AG04450 (cell line): ENCODE data around the gene EPHA5. TPM values are rescaled to one million over a fixed set of nuclear protein-coding genes. Genes with fewer than 3 reads are reported as not detected.

Experiments used
- CTCF ChIA-PET: fragments of 300-600, 350-600 bp; formaldehyde crosslinking; extraction: SDS; loops from one replicate; lab custom pipeline; 2022; ENCODE audit warnings: antibody characterized with exemption, inconsistent platforms; lab: Charles Lee
- POLR2A ChIA-PET: fragments of 350-600 bp; formaldehyde crosslinking; extraction: SDS; loops from one replicate; lab custom pipeline; 2021; ENCODE audit warnings: antibody characterized with exemption, inconsistent platforms; lab: Yijun Ruan, JAX
- DNase-seq: peaks from one replicate; pipeline ENCODE4 v3.0.0-alpha.2; 2011; ENCODE audit warnings: low read depth, low spot score
- H3K27ac ChIP-seq: one replicate; pipeline ENCODE4 v1.5.1; 2012; ENCODE audit warnings: low read depth, low read length, control low read depth
- H3K27me3 ChIP-seq: one replicate; pipeline ENCODE4 v1.6.0; 2012; ENCODE audit warnings: low read length; ENCODE audit not compliant: control insufficient read depth, insufficient read depth
- H3K4me3 ChIP-seq: 2 replicates; pipeline ENCODE4 v1.5.1; 2011; ENCODE audit warnings: mild to moderate bottlenecking, low read depth, low read length, control low read depth
- H3K9me3 ChIP-seq: 2 replicates; pipeline ENCODE4 v1.5.1; 2012; ENCODE audit warnings: low read length; ENCODE audit not compliant: control insufficient read depth, insufficient read depth
- polyA plus RNA-seq: library from polyadenylated mRNA; depleted of rRNA; stranded (reverse); fragments of >200 nt; gene quantifications from 2 replicates; pipeline ENCODE4 v1.2.3, GENCODE V29; 2011
- TF ChIP-seq, protein P1 (sequence below): IDR thresholded peaks from 2 replicates; pipeline ENCODE4 v1.5.1; 2011; ENCODE audit warnings: low read depth, low read length, control low read depth, inconsistent platforms

Gene EPHA5
- polyA plus RNA-seq, 1 experiment: 0.04 TPM

DNA sequence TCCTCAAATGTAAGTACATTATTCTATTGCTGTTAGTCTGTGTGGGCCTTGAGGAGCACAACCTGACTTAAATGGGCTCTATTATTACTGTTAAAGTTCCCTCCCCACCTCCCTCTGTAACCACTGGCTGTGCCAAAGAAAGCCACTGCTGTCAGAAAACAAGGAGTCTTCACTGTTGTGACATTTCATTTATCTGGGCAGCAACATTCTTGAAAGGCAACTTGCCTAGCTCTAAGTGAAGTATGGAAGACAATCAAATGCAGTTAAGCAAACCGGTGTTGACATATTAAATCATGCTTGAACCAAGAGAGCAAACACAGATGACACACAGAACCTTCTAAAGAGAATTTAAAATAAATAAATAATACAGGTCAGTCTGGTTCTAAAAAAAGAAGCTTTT is 81.0 kb downstream of the EPHA5 start:
- no peak for DNase-seq
- CTCF ChIA-PET: no interaction called here
- Histone ChIP-seq H3K27ac (no peak overlapping the region), H3K27me3 (no peaks in the 10 kb centered on the region), H3K9me3 (no peaks in the 10 kb centered on the region), H3K4me3 (no peak overlapping the region)
- POLR2A ChIA-PET: no interaction called here
- TF ChIP-seq, protein P1, sequence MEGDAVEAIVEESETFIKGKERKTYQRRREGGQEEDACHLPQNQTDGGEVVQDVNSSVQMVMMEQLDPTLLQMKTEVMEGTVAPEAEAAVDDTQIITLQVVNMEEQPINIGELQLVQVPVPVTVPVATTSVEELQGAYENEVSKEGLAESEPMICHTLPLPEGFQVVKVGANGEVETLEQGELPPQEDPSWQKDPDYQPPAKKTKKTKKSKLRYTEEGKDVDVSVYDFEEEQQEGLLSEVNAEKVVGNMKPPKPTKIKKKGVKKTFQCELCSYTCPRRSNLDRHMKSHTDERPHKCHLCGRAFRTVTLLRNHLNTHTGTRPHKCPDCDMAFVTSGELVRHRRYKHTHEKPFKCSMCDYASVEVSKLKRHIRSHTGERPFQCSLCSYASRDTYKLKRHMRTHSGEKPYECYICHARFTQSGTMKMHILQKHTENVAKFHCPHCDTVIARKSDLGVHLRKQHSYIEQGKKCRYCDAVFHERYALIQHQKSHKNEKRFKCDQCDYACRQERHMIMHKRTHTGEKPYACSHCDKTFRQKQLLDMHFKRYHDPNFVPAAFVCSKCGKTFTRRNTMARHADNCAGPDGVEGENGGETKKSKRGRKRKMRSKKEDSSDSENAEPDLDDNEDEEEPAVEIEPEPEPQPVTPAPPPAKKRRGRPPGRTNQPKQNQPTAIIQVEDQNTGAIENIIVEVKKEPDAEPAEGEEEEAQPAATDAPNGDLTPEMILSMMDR: no peak

DNA sequence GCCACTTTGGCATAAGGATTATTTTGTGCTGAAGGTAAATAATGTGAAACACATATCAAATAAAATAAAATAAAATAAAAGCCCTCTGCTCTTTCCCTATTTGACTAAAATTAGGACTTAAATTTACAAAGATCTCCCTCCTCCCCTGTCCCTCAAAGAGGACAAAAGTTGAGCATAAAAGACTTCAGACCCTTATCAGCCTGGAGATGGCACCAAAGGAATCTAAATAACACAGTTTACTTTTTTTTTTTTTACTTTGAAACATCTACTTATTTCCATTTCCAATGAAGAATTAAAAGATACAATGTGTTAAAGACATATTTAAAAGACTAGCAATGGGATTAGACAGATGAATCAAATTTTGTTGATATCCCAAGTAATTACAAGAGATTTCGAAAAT is 89.7 kb downstream of the EPHA5 start:
- CTCF ChIA-PET: interaction anchor here (1.0 kb wide), 1 partner anchor 1746 kb away, joined by 3 read pairs; no protein-coding TSS in a partner anchor
- Histone ChIP-seq H3K9me3 (no peaks in the 10 kb centered on the region), H3K27ac (no peak overlapping the region), H3K4me3 (no peak overlapping the region), H3K27me3 (no peaks in the 10 kb centered on the region)
- TF ChIP-seq, protein P1: no peak
- POLR2A ChIA-PET: no interaction called here
- no peak for DNase-seq

DNA sequence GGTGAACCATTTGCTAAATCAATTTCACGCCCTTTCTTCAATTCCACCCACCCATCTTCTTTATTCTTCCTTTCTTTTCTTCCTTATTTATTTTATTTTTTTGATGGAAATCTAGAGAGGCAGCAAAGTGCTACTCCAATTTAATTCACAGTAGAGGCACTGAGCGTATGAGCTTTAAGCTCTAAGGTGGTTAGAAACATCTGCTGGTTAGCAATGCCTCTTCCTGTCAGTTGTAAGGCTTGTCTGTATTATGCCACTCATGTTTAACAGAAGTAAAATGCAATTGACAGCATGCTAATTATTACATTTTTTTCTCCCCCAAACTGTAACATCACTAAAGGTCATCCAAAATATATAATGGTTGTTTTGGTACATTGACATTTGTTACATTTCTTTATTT is 103.8 kb downstream of the EPHA5 start:
- no peak for DNase-seq
- H3K27ac ChIP-seq: no peak overlapping the region
- no peaks in the 10 kb centered on the region for H3K27me3 ChIP-seq
- ChIA-PET POLR2A (no interaction called here), CTCF (no interaction called here)
- H3K9me3 ChIP-seq: no peaks in the 10 kb centered on the region
- H3K4me3 ChIP-seq: no peak overlapping the region
- TF ChIP-seq, protein P1: no peak

DNA sequence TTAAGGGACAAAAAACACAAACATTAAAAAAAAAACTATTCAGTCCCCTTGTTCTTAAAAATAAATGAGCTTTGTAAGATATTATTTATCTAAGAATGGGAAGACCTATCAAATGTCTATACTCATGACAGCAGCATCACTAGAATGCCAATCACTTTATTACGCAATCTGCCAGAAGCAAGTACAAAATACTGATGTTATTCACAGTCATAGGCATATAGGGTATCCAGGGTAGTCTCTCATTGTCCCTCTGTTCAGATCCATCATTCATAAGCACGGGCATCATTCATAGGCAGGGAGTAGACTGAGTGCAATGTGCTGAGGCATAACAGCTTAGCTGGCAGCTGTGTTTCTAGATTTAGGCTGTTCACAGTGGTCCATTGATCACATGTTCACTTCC is 109.1 kb downstream of the EPHA5 start:
- TF ChIP-seq, protein P1: no peak
- Histone ChIP-seq H3K4me3 (no peak overlapping the region), H3K27me3 (no peaks in the 10 kb centered on the region), H3K9me3 (no peaks in the 10 kb centered on the region), H3K27ac (no peak overlapping the region)
- ChIA-PET POLR2A (no interaction called here), CTCF (interaction anchor here (0.5 to 0.6 kb wide), 2 partner anchors 649 to 1785 kb away, joined by 3 read pairs; no protein-coding TSS in a partner anchor)
- no peak for DNase-seq

DNA sequence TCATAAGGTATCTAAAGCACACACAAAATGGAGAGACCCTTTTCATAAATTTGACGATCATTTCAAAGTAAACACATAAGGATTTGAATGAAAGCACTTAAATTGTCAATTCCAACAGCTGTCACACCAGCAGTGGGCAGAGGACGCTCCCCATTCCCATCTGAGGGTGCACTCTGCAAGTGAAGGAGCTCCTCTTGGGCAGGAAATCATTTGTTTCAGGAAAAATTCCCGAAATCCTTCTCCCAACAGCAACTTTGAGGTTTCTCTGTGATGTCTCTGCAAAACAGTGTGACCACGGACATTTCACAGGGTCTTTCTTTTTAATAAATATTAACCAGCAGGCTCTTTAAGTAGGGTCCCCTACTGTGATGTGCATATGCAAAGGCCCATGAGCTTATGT is 111.0 kb downstream of the EPHA5 start:
- Histone ChIP-seq H3K4me3 (no peak overlapping the region), H3K27ac (no peak overlapping the region), H3K27me3 (no peaks in the 10 kb centered on the region), H3K9me3 (no peaks in the 10 kb centered on the region)
- TF ChIP-seq, protein P1: no peak
- ChIA-PET POLR2A (no interaction called here), CTCF (interaction anchor here (0.9 kb wide), 1 partner anchor 10 kb away, joined by 3 read pairs; no protein-coding TSS in a partner anchor)
- no peak for DNase-seq
